HG03354 (cell line): ENCODE results near the gene RNF25.

Source experiments
- ATAC-seq: cut with Tn5 transposase; IDR thresholded peaks from one replicate; pipeline ENCODE4 v1.9.1; 2021; ENCODE audit warnings: mild to moderate bottlenecking; ENCODE audit not compliant: unreplicated experiment, poor library complexity, severe bottlenecking

Gene RNF25

GRCh38 chr2:218635719-218636118 lies 36.1 kb downstream of the RNF25 start:
- no peak for ATAC-seq

DNA sequence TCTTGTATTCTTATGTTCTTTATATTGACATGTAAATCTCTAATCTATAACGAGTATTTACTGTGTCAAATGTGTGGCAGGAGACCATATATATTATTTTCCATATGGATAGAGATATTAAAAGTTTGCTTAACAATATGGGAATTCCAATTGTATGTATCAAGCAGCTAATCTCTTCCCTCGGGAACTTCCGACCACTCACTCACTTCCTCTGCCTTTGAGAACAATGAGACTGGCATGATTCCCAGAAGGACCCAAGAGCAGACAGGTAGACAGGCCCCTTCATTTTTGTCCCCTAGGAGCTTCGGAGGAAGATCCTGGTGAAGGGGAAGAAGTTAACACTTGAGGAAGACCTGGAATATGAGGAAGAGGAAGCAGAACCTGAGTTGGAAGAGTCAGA lies 40.0 kb downstream of the RNF25 start:
- ATAC-seq = no peak

- no peak for ATAC-seq
Measured at GRCh38 chr2:218627939-218628338, 43.9 kb downstream of the RNF25 start.

GRCh38 chr2:218626369-218626768 lies 45.4 kb downstream of the RNF25 start:
- no peak for ATAC-seq

- ATAC-seq = no peak
Measured at GRCh38 chr2:218623366-218623705, 48.5 kb downstream of the RNF25 start.

GRCh38 chr2:218622606-218623365 lies 49.0 kb downstream of the RNF25 start:
- no peak for ATAC-seq

GRCh38 chr2:218621007-218621406 lies 50.8 kb downstream of the RNF25 start:
- no peak for ATAC-seq

DNA sequence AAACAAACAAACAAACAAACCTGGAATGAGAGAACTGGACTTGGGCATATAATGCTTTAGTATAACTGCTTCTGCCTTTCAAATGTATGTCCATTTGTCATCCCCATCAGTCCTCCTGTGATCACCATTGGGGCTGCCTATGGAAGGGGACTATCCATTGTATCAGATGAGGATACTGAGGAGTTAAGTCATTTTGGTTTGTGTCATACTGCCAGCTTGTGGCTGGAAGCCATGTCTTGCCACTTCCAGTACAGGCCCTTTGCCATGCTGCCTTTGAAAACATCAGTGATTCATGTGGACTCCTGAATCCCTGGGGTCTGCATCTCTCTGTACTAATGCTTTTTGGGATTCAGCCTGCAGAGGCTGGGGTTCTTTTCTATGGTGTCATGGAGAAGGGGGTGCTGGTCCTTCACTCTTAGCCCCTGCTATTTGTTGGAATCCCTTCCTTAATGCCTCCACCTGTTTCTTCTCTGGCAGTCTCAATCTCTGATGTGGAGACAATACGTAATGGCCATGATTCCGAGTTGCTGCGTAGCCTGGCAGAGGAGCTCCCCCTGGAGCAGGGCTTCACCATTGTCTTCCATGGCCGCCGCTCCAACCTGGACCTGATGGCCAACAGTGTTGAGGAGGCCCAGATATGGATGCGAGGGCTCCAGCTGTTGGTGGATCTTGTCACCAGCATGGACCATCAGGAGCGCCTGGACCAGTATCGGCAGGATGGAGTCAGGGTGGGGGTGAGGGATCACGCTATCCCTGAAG lies 53.5 kb downstream of the RNF25 start:
- ATAC-seq = no peak

DNA sequence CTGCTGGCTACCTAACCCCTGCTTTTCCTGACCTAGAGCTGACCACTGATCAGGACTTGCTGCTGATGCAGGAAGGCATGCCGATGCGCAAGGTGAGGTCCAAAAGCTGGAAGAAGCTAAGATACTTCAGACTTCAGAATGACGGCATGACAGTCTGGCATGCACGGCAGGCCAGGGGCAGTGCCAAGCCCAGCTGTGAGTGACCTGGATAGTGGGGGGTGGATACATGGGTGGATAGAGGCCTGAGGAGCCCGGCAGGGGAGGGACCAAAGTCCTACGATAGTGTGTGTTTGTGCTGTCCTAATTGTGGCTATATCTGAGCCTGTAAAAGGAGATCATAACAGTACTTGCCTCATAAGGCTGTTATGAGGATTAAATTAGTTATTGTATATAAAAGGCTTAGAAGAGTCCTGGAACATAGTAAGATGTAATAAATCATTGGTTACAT lies 55.9 kb downstream of the RNF25 start:
- ATAC-seq = no peak
